HepG2 (cell line): ENCODE data around the gene HYAL1. TPM values are rescaled to one million over a fixed set of nuclear protein-coding genes. Genes with fewer than 3 reads are reported as not detected.

Experiments used
- ARID2 ChIP-seq: sonication (generic); formaldehyde crosslinking; IDR thresholded peaks from 2 replicates; pipeline ENCODE4 v1.8.1; 2022; ENCODE audit warnings: mild to moderate bottlenecking, missing genetic modification reagents, borderline replicate concordance
- GLMP ChIP-seq: sonication (generic); formaldehyde crosslinking; IDR thresholded peaks from 2 replicates; pipeline ENCODE4 v1.9.0; 2021; ENCODE audit warnings: missing genetic modification reagents, mild to moderate bottlenecking, borderline replicate concordance
- GPBP1L1 ChIP-seq: sonication (generic); formaldehyde crosslinking; IDR thresholded peaks from 2 replicates; pipeline ENCODE4 v1.5.0; 2020; ENCODE audit warnings: mild to moderate bottlenecking, missing genetic modification reagents
- GTF3A ChIP-seq: sonication (generic); formaldehyde crosslinking; conservative IDR thresholded peaks from 2 replicates; pipeline ENCODE4 v1.4.0; 2020; ENCODE audit warnings: mild to moderate bottlenecking, missing genetic modification reagents
- HNF1A ChIP-seq, 2 experiments: sonication (generic) in 1 of 2; formaldehyde crosslinking in 1 of 2; IDR thresholded peaks; 2 replicates each; pipeline versions ENCODE4 v1.4.0 to v1.6.1; 2016 to 2020; ENCODE audit warnings: borderline replicate concordance in 1 of 2, low read depth in 1 of 2, mild to moderate bottlenecking in 1 of 2, missing genetic modification reagents in 1 of 2
- PHF8 ChIP-seq: sonication (generic); formaldehyde crosslinking; IDR thresholded peaks from 2 replicates; pipeline ENCODE4 v1.5.0; 2020; ENCODE audit warnings: missing genetic modification reagents
- PPARG ChIP-seq: conservative IDR thresholded peaks from 2 replicates; pipeline ENCODE4 v1.6.1; 2016; ENCODE audit warnings: missing biosample characterization, missing genetic modification reagents
- PRDM4 ChIP-seq: sonication (generic); formaldehyde crosslinking; IDR thresholded peaks from 2 replicates; pipeline ENCODE4 v1.9.0; 2021; ENCODE audit warnings: missing genetic modification reagents, borderline replicate concordance
- RELA ChIP-seq: sonication (generic); formaldehyde crosslinking; IDR thresholded peaks from 2 replicates; pipeline ENCODE4 v1.4.0; 2020; ENCODE audit warnings: missing genetic modification reagents
- SSRP1 ChIP-seq: IDR thresholded peaks from 2 replicates; pipeline ENCODE4 v1.6.1; 2016; ENCODE audit warnings: control low read depth
- TMF1 ChIP-seq: sonication (generic); formaldehyde crosslinking; IDR thresholded peaks from 2 replicates; pipeline ENCODE4 v1.8.1; 2022; ENCODE audit warnings: low read depth, missing genetic modification reagents
- ZNF609 ChIP-seq: sonication (generic); formaldehyde crosslinking; IDR thresholded peaks from 2 replicates; pipeline ENCODE4 v1.4.0; 2020; ENCODE audit warnings: mild to moderate bottlenecking, missing genetic modification reagents, borderline replicate concordance
- polyA plus RNA-seq, 8 experiments: library from polyadenylated mRNA; depleted of rRNA in 3 of 8; stranded (reverse) in 7 of 8; unstranded in 1 of 8; fragments of >200 nt; fragmentation: Illumina TruSeq in 4 of 8; extraction: Trizol in 4 of 8; gene quantifications; 2 replicates each; pipeline versions ENCODE4 v1.2.1 to v1.2.3, GENCODE V29; 2011 to 2016; ENCODE audit warnings: low read depth in 4 of 8, missing spikeins in 1 of 8, mixed read lengths in 1 of 8; ENCODE audit not compliant: insufficient read depth in 1 of 8
- total RNA-seq, 5 experiments: library from RNA; depleted of rRNA; stranded (reverse); fragments of >200 nt; fragmentation: Illumina TruSeq; extraction: Trizol; gene quantifications; 2 replicates each; pipeline ENCODE4 v1.2.3, GENCODE V29; 2016; ENCODE audit warnings: low read depth in 1 of 5

The HYAL1 gene
- total and polyA plus RNA-seq, 2 of the 13 experiments (the other 11 are each of a cell fraction or from before 2014, with no cell fraction given), result 76.5 to 193 TPM

GRCh38 chr3:50271314-50271936 lies 31.9 kb downstream of the HYAL1 start (continued):
- TF ChIP-seq GLMP (CRISPR knock-in tag) (no peak), ZNF609 (CRISPR knock-in tag) (peak; percentile 40; the same call in 1 of the 2 replicates), GTF3A (CRISPR knock-in tag) (no peak), ARID2 (no peak), RELA (CRISPR knock-in tag) (no peak), PPARG (CRISPR knock-in tag) (0 out of 2 replicates have a peak, but pooled peaks have one; percentile 20), HNF1A (IDR thresholded peaks at IDR 0.05; ENCODE audit: low read depth) (no peak), HNF1A (CRISPR knock-in tag; IDR thresholded peaks at IDR 0.05; ENCODE audit: borderline replicate concordance) (peak; percentile 42; the same call in 1 of the 2 replicates), PHF8 (no peak), PRDM4 (CRISPR knock-in tag) (no peak), TMF1 (no peak), SSRP1 (CRISPR knock-in tag) (peak; percentile 86; the same call in 1 of the 2 replicates), GPBP1L1 (CRISPR knock-in tag) (no peak)
